BJ (cell line): ENCODE data around the gene RAB13. TPM values are rescaled to one million over a fixed set of nuclear protein-coding genes. Genes with fewer than 3 reads are reported as not detected.

ENCODE experiments used
- CTCF ChIA-PET: fragments of 350-600 bp; formaldehyde crosslinking; extraction: SDS; loops from one replicate; lab custom pipeline; 2021; ENCODE audit warnings: antibody characterized with exemption, inconsistent platforms; lab: Yijun Ruan, JAX
- POLR2A ChIA-PET: fragments of 300-600 bp; sonication (Branson Sonifier 250); formaldehyde crosslinking; extraction: SDS; loops from one replicate; lab custom pipeline; 2021; ENCODE audit warnings: antibody characterized with exemption; lab: Charles Lee
- DNase-seq: peaks from one replicate; pipeline ENCODE4 v3.0.0-alpha.2; 2011; ENCODE audit warnings: low read depth
- H3K27me3 ChIP-seq: 2 replicates; pipeline ENCODE4 v1.6.0; 2011; ENCODE audit warnings: low read length; ENCODE audit not compliant: control insufficient read depth, insufficient read depth
- H3K36me3 ChIP-seq: 2 replicates; pipeline ENCODE4 v1.5.1; 2011; ENCODE audit warnings: low read length; ENCODE audit not compliant: control insufficient read depth, insufficient read depth
- H3K4me3 ChIP-seq: 2 replicates; pipeline ENCODE4 v1.5.1; 2011; ENCODE audit warnings: low read depth, mild to moderate bottlenecking, control low read depth, low read length
- polyA plus RNA-seq: library from polyadenylated mRNA; depleted of rRNA; stranded (reverse); fragments of >200 nt; gene quantifications from 2 replicates; pipeline ENCODE4 v1.2.3, GENCODE V29; 2011
- TF ChIP-seq, protein P1 (sequence below): IDR thresholded peaks from 2 replicates; pipeline ENCODE4 v1.5.1; 2011; ENCODE audit warnings: low read depth, mild to moderate bottlenecking, control low read depth, inconsistent platforms, low read length, moderate library complexity; ENCODE audit not compliant: insufficient read depth

Gene RAB13
- polyA plus RNA-seq, 1 experiment, result 69.5 TPM

DNA sequence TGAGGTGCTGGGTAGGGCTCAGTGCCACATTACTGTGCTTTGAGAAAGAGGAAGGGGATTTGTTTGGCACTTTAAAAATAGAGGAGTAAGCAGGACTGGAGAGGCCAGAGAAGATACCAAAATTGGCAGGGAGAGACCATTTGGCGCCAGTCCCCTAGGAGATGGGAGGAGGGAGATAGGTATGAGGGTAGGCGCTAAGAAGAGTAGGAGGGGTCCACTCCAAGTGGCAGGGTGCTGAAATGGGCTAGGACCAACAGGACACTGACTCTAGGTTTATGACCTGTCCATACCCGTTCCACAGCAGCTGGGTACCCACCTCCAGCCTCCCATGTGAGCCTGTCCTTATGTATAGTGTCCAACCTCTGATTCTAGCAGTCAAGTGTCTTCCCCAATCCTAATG lies 26.7 kb downstream of the RAB13 start:
- Histone ChIP-seq H3K27me3 (no peaks in the 10 kb centered on the region), H3K36me3 (peaks cover 15% of the 10 kb centered on the region), H3K4me3 (no peak overlapping the region)
- TF ChIP-seq, protein P1, sequence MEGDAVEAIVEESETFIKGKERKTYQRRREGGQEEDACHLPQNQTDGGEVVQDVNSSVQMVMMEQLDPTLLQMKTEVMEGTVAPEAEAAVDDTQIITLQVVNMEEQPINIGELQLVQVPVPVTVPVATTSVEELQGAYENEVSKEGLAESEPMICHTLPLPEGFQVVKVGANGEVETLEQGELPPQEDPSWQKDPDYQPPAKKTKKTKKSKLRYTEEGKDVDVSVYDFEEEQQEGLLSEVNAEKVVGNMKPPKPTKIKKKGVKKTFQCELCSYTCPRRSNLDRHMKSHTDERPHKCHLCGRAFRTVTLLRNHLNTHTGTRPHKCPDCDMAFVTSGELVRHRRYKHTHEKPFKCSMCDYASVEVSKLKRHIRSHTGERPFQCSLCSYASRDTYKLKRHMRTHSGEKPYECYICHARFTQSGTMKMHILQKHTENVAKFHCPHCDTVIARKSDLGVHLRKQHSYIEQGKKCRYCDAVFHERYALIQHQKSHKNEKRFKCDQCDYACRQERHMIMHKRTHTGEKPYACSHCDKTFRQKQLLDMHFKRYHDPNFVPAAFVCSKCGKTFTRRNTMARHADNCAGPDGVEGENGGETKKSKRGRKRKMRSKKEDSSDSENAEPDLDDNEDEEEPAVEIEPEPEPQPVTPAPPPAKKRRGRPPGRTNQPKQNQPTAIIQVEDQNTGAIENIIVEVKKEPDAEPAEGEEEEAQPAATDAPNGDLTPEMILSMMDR, result no peak
- POLR2A ChIA-PET, result no interaction called here
- CTCF ChIA-PET, result interaction anchor here (1.9 kb wide), 2 partner anchors 13 to 163 kb away, joined by 4 to 7 read pairs; partner anchors contain the start of gene DENND4B
- no peak for DNase-seq

DNA sequence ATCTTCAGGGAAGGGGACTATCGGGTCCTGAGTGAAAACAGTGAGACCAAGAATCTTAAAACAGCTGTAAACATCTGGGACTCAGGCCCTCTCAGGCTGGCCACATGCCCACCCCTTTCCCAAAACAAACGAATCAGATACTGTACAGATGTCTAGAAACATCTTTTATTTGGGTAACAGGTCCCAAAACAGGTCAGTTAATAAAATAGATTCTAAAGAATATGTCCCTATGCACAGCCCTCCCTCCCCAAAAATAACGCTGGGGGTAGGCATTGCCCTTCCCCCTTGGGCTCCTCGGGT lies 27.2 kb downstream of the RAB13 start:
- TF ChIP-seq, protein P1, result no peak
- no peaks in the 10 kb centered on the region for H3K27me3 ChIP-seq
- CTCF ChIA-PET, result interaction anchor here (1.9 kb wide), 1 partner anchor 13 kb away, joined by 7 read pairs; the partner anchor contains the start of gene DENND4B
- peaks cover 16% of the 10 kb centered on the region for H3K36me3 ChIP-seq
- no peak for DNase-seq
- H3K4me3 ChIP-seq, result no peak overlapping the region; the same call in 1 of the 2 replicates
- POLR2A ChIA-PET, result no interaction called here

DNA sequence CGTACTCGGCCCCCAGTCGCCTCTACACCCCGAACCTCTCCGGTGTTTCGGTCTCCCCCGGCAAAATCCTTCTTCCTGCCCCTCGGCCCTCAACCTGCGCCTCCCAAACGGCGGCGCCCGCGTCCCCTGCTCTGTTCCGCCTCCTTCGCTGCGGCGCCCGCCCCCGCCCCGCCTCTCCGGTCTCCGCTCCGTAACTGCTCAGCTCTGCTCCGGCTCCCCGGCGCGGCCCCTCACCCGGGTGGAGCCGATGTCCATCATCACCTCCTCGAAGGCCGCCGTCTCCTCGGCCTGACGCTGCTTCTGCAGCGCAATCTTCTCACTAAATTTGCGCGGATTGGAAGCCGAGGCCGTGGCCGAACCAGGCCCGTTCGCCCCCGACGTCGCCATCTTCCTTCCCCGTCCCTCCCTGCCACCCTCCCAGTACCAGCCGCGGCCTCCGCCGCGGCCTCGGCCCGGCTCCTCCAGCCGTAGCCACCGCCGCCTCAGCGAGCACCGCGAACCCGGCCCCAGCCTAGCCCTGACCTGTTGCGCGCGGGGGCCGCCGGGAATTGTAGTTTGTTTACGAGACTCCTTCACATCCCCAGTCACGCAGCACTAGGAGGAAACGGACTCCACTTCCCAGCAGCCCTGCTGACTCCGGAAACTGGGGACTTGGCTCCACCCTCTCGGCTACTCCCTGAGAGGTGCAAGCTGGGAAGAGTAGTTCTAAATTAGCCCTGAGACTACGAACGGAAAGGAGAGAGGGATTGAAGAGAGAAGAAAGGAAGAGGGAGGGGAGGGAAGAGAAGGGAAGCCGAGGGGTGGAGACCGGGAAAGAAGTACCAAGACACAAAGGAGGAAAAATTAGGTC lies 27.8 kb downstream of the RAB13 start, which contains the start of gene CRTC2:
Gene CRTC2, minus strand, starts transcription at position 502 of the 850 bp plus-strand sequence. Its CDS starts 115 bp downstream, at position 387.
- Histone ChIP-seq H3K36me3 (peaks cover 19% of the 10 kb centered on the region), H3K4me3 (peak within 1 kb of the TSS; percentile 96), H3K27me3 (no peaks in the 10 kb centered on the region)
- ChIA-PET POLR2A (interaction anchor here (0.7 kb wide), 1 partner anchor 182 kb away, joined by 21 read pairs; no protein-coding TSS in a partner anchor), CTCF (interaction anchor here (1.9 to 2.5 kb wide), 2 partner anchors 12 kb away, joined by 7 to 13 read pairs; partner anchors contain the start of gene DENND4B)
- DNase-seq, result peak; percentile 95
- TF ChIP-seq, protein P1, result 0 out of 2 replicates have a peak, but pooled peaks have one; percentile 7

DNA sequence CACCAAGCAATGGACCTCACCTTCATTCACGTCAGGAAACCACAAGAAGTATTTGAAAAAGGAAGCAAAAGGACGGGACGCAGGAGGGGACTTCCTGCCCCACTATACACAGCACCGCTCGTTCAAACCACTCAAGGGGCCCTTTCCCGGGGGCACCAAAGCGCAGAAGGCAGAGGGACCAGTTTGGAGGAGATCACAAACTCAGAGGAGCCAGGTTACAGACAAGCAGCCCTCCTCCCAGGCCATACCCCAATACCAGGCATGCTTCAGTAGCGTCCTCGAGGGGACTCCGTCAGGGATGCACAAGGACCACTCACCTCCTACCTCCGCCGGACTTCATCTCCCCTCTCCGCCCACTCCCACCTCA lies 28.4 kb downstream of the RAB13 start:
- Histone ChIP-seq H3K27me3 (no peaks in the 10 kb centered on the region), H3K4me3 (peak overlapping the region; percentile 96), H3K36me3 (peaks cover 21% of the 10 kb centered on the region)
- DNase-seq, result no peak
- TF ChIP-seq, protein P1, result no peak
- ChIA-PET CTCF (interaction anchor here (2.5 kb wide), 1 partner anchor 11 kb away, joined by 13 read pairs; the partner anchor contains the start of gene DENND4B), POLR2A (no interaction called here)

DNA sequence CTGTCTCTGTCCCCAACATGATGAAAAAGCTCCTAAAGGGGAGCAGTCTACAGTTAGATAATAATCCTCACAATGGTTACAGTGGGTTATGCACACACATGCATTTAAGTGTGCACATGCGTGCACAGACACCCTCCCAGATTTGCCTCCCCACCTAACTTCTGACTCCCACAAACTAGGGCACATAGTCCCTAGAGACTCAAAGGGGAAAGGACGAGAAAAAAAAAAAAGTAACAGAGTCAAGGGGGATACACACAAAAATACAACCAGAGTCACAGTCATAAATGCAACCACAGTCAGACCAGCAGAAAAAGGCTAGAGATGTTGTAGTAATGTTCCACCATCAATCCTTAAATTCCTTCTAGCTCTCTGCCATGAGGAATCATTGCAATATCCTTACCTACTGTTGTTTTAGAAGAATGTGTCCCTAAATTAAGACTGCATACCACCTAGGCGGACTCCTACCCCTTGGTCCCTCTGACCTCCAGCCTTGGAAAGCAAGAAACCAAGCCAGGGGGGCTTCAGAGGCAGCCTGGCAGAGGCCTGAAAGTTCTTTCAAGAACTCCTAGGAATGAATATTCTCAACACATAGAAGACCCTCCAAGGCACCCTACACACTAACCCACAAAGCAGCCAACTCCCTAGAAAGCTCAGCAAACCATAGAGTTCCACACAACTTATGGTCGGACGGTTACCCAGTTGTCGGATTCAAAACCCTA lies 29.0 kb downstream of the RAB13 start:
- TF ChIP-seq, protein P1, result no peak
- ChIA-PET POLR2A (no interaction called here), CTCF (interaction anchor here (1.6 to 2.5 kb wide), 2 partner anchors 11 to 160 kb away, joined by 4 to 13 read pairs; partner anchors contain the start of gene DENND4B)
- H3K36me3 ChIP-seq, result peaks cover 24% of the 10 kb centered on the region
- DNase-seq, result no peak
- H3K27me3 ChIP-seq, result no peaks in the 10 kb centered on the region
- H3K4me3 ChIP-seq, result peak overlapping the region; percentile 96
